GM19397 (cell line): ENCODE results near the gene SELENON.

Source experiments
- ATAC-seq: cut with Tn5 transposase; IDR thresholded peaks from one replicate; pipeline ENCODE4 v1.9.1; 2021; ENCODE audit warnings: mild to moderate bottlenecking, moderate library complexity; ENCODE audit not compliant: unreplicated experiment

The SELENON gene

DNA sequence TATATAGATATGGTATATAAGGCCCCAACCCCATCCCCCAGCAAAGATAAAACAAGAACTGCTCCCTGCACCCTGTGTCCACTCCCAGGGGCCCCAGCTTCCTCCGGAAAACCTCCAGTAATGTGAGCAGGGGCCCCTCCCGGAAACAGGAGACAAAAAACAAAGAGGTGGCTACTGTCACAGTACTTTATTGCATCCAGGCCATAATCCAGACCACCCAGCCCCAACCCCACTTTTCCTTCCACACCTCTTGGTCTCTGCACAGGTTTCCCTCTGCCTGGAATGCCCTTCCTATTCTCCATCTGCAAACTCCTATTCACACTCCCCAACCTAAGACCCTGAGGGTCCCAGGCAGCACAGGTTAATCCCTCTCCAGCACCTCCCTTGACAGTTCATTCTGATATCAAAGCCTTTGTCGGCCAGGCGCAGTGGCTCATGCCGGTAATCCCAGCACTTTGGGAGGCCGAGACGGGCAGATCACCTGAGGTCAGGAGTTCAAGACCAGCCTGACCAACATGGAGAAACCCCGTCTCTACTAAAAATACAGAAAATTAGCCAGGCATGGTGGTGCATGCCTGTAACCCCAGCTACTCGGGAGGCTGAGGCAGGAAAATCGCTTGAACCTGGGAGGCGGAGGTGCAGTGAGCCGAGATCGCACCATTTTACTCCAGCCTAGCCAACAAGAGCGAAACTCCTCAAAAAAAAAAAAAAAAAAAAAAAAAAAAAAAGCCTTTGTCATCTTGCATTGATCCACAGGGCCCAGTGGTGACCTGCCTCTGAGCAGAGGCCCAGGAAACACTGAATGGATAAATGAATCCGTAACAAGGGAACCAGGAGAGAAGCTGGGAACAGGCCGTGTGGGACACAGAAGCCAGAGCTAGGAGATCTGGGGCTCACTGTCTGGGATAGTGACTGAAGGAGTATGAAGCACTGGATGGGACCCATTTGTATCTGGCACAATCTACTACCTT, 61.6 kb downstream of the SELENON start:
- ATAC-seq = no peak

DNA sequence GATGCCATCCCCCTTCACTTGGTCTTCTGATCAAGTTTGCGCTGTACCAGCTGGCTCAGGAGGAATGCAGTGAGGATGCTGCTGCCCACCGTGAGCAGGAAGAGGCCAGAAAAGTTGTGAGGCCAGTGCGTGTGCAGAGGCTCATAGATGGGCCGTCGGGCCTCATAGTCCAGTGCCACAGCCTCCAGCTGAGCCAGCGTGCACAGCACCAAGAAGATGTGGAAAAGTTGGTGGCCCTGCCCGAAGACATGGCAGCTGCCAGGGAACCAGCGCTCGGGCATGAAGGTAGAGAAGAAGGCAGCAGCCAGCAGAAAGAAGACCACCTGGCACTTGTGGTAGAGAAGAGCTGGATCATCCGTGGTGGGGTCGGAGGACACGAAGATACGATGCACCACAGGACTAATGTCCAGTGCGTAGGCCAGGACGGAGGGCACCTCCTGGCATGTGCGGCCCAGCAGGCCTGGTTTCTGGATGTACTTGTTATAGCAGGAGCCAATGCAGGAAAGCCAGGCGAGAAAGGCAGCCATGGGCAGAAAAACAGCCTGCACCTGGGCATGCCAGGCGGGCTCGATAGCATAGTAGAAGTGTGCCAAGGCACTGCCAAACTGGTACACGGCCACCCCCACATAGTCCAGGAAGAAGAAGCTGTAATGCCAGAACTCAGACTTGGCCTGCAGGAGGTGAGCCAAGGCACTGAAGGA, 62.9 kb downstream of the SELENON start:
- ATAC-seq = no peak

DNA sequence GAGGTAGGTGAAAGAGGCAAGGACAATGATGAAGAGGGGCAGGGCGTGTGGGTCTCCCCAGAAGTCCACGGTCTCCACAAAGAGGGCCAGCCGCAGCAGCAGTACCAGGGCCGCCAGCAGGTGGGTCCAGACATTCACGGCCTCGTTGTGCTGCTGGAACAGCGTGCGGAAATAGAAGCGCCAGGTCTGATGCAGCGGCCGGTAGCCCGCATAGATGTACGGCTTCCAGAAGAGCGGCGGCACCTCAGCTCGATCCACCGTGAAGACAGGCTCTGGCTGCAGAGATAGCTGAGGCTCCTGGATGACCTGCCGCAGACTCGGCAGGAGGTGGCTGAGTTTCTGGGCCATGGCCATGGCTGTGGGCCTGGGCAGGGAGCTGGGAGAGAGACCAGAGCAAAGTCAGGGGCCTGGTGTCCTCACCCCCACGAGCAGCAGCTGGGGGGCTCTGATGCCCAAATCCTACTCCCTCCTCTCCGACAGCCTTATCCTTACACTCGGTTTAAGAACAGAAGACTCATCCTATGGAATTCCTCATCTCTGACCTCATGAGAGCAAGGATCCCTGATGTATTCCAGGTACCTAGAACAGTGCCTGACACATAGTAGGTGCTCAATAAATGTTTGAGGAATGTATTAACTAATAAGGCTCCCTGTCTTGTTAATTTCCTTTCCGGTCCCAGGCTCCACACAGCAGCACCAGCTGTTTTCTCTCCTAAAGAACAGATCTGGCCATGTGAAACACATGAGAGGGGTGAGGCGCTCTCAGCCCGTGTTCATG, 63.7 kb downstream of the SELENON start:
- no peak for ATAC-seq

DNA sequence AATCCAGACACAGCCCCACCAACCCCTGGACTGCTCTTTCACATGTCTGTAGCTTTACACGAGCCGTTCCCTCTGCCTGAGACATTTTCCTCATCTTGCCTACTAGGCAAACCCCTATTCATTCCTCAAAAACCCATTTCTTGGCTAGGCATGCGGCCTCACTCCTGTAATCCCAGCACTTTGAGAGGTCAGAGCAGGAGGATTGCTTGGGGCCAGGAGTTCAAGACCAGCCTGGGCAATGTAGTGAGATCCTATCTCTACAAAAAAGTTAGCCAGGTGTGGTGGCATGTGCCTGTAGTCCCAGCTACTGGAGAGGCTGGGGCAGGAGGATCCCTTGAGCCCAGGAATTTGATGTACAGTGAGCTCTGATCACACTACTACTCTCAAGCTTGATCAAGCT, 64.4 kb downstream of the SELENON start:
- ATAC-seq = no peak

DNA sequence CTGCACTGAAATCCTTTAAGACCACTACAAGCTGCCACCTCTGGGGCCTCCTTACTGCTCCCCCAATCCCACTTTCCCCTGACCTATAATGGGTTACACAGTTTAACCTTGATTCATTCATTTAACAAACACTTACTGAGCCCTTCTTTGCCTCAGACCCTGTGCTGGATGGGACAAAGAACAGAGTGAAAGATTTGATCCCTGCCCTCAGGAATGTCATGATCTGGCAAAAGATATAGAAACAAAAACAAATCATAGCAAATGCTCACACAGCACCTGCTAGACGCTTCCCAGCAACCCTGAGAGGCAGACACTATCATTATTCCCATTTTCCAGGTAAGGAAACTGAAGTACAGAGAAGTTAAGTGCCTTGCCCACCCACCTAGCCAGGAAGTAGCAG, 66.3 kb downstream of the SELENON start:
- no peak for ATAC-seq

DNA sequence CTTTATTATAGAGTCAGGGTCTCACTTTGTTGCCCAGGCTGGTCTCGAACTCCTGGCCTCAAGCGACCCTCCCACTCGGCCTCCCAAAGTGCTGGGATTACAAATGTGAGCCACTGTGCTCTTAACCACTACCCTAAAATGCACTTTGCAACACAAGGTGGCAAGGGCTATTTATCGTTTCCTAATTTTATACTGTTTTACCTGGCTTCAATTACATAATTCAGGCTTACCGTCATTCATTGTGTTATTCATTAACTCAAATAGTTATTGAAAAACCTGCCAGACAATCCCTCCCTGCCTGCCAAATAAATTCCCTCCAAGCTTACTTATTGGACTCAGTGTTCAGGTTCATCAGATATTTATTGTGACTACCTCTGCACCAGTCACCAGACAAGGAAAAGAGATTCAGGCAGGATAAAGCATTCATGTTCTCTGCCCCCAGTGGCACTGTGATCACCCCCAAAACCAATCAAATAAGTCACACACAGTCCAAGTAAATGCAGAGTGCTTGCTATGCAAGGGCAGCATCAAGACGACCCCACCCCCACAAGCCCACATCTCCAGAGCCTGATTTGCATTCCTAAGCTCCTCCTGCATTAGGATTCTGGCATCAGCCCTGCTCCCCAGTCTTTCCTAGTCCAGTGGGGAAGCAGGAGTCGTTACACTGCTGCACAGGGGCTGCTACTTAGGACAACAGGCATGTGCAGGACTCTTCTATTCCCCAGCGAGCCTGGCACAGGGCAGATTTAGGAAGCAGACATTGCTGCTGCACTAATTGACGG, 67.4 kb downstream of the SELENON start:
- no peak for ATAC-seq
